Spinal cord (tissue), 10 donors: ENCODE measurements around the gene CANX. TPM values are rescaled to one million over a fixed set of nuclear protein-coding genes. Genes with fewer than 3 reads are reported as not detected.

Experiments
- DNase-seq, 6 donors: peaks; one replicate each; pipeline versions ENCODE4 v3.0.0 to v3.0.0-alpha.2; 2013 to 2015; ENCODE audit warnings: low spot score in 6 of 6, low read depth in 4 of 6
- H3K27ac ChIP-seq: one replicate; pipeline ENCODE4 v1.5.1; 2013; ENCODE audit warnings: low read depth, low read length, control low read depth
- H3K27me3 ChIP-seq: one replicate; pipeline ENCODE4 v1.6.1; 2013; ENCODE audit warnings: low read length; ENCODE audit not compliant: control insufficient read depth, insufficient read depth
- H3K36me3 ChIP-seq: one replicate; pipeline ENCODE4 v1.6.1; 2013; ENCODE audit warnings: low read length; ENCODE audit not compliant: control insufficient read depth, insufficient read depth
- H3K4me1 ChIP-seq: one replicate; pipeline ENCODE4 v1.6.1; 2013; ENCODE audit warnings: low read length; ENCODE audit not compliant: control insufficient read depth, insufficient read depth
- H3K4me3 ChIP-seq: one replicate; pipeline ENCODE4 v1.5.1; 2013; ENCODE audit warnings: low read depth, low read length, control low read depth
- H3K9me3 ChIP-seq: one replicate; pipeline ENCODE4 v1.6.1; 2013; ENCODE audit warnings: low read length; ENCODE audit not compliant: control insufficient read depth, insufficient read depth
- WGBS: methylation state at CpG from one replicate; pipeline ENCODE4 v1.1.5; 2013; ENCODE audit warnings: missing lambda C conversion rate; ENCODE audit not compliant: insufficient coverage; 5-methylcytosine and 5-hydroxymethylcytosine counted together
- polyA plus RNA-seq, 2 donors: library from polyadenylated mRNA; unstranded; fragments of 120-200 nt; gene quantifications; one replicate each; pipeline ENCODE4 v1.2.1, GENCODE V29; 2013; ENCODE audit not compliant: insufficient read length in 2 of 2
- total RNA-seq, 2 donors: library from RNA; depleted of rRNA in 1 of 2; stranded (reverse); fragments of 120-200 nt in 1 of 2; fragments of >200 nt in 1 of 2; gene quantifications; one replicate each; pipeline versions ENCODE4 v1.2.3 to v1.2.4, GENCODE V29; 2013 to 2014
- donor health status: healthy.

Gene CANX
- total and polyA plus RNA-seq, 4 donors, result 380 to 537 (median 472) TPM

GRCh38 chr5:179763215-179763945, 64.6 kb downstream of the CANX start:
- 31% methylated on average over 5 of the region's 10 CpGs for WGBS
- no peak overlapping the region for H3K27ac ChIP-seq
- peaks cover 8% of the 10 kb centered on the region for H3K4me1 ChIP-seq
- H3K9me3 ChIP-seq, result no peaks in the 10 kb centered on the region
- H3K4me3 ChIP-seq, result no peak overlapping the region
- H3K27me3 ChIP-seq, result no peaks in the 10 kb centered on the region
- DNase-seq, result peak; percentile 31 to 86 (median 40)
- H3K36me3 ChIP-seq, result peaks cover 23% of the 10 kb centered on the region

GRCh38 chr5:179764056-179764455, 65.3 kb downstream of the CANX start:
- peaks cover 8% of the 10 kb centered on the region for H3K4me1 ChIP-seq
- no peak overlapping the region for H3K4me3 ChIP-seq
- WGBS, result 67% methylated on average over 8 of the region's 8 CpGs
- peaks cover 25% of the 10 kb centered on the region for H3K36me3 ChIP-seq
- DNase-seq, result peak in 1 of 6 donors; percentile 87
- no peaks in the 10 kb centered on the region for H3K27me3 ChIP-seq
- no peaks in the 10 kb centered on the region for H3K9me3 ChIP-seq
- H3K27ac ChIP-seq, result no peak overlapping the region

GRCh38 chr5:179765400-179765799, 66.6 kb downstream of the CANX start:
- Histone ChIP-seq H3K4me3 (no peak overlapping the region), H3K4me1 (peaks cover 8% of the 10 kb centered on the region), H3K27ac (no peak overlapping the region), H3K27me3 (no peaks in the 10 kb centered on the region), H3K9me3 (no peaks in the 10 kb centered on the region), H3K36me3 (peaks cover 38% of the 10 kb centered on the region)
- DNase-seq, result no peak
- 77% methylated on average over 13 of the region's 13 CpGs for WGBS

- H3K36me3 ChIP-seq, result peaks cover 43% of the 10 kb centered on the region
- H3K9me3 ChIP-seq, result no peaks in the 10 kb centered on the region
- H3K4me3 ChIP-seq, result no peak overlapping the region
- no peak overlapping the region for H3K27ac ChIP-seq
- no peaks in the 10 kb centered on the region for H3K27me3 ChIP-seq
- peaks cover 8% of the 10 kb centered on the region for H3K4me1 ChIP-seq
- DNase-seq, result no peak
- 88% methylated on average over 20 of the region's 20 CpGs for WGBS
Measured at GRCh38 chr5:179766021-179766725, 67.4 kb downstream of the CANX start.

DNA sequence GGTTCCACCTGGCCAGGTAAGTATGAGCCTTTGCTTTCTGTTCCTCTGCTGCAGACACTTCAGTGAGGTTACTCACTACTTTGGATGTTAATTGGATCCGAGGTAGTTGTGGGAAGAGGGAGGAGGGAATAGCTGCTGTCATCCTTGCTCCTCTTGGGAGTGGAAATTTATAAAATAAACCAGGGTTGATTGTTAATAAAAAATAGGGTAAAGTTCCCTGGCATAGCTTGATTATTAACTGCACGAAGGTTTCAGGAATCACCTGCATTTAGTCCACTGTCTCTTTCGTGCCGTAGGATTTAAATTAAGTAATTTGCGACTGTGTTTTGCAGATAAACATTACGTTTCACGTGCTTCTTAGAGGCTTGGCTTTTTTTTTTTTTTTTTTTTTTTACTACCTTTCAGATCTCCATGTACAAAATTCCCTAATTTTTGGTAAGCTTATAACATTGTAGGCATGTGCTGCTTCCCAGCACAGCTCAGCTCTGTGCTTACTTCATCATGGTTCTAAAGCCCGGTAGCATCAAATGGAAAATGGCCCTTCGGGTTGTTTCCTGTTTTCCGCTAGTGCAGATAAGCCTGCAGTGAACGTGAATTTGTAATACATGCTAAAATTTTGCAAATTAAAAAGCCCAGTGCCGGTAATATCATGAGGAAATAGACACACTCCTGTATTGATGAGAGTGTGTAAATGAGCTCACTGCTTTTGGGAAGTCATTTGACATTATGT, 68.1 kb downstream of the CANX start:
- peaks cover 8% of the 10 kb centered on the region for H3K4me1 ChIP-seq
- WGBS, result 72% methylated on average over 6 of the region's 12 CpGs

GRCh38 chr5:179767496-179768100, 68.8 kb downstream of the CANX start:
- no peaks in the 10 kb centered on the region for H3K27me3 ChIP-seq
- peak in 1 of 6 donors; percentile 21 for DNase-seq
- no peak overlapping the region for H3K27ac ChIP-seq
- no peaks in the 10 kb centered on the region for H3K9me3 ChIP-seq
- WGBS, result 100% methylated on average over 4 of the region's 9 CpGs
- H3K4me1 ChIP-seq, result peaks cover 5% of the 10 kb centered on the region
- H3K36me3 ChIP-seq, result peaks cover 57% of the 10 kb centered on the region
- no peak overlapping the region for H3K4me3 ChIP-seq

More for the DNA sequence above, 68.1 kb downstream of the CANX start:
- Histone ChIP-seq H3K9me3 (no peaks in the 10 kb centered on the region), H3K4me3 (no peak overlapping the region), H3K27ac (no peak overlapping the region), H3K36me3 (peaks cover 50% of the 10 kb centered on the region), H3K27me3 (no peaks in the 10 kb centered on the region)
- no peak for DNase-seq

DNA sequence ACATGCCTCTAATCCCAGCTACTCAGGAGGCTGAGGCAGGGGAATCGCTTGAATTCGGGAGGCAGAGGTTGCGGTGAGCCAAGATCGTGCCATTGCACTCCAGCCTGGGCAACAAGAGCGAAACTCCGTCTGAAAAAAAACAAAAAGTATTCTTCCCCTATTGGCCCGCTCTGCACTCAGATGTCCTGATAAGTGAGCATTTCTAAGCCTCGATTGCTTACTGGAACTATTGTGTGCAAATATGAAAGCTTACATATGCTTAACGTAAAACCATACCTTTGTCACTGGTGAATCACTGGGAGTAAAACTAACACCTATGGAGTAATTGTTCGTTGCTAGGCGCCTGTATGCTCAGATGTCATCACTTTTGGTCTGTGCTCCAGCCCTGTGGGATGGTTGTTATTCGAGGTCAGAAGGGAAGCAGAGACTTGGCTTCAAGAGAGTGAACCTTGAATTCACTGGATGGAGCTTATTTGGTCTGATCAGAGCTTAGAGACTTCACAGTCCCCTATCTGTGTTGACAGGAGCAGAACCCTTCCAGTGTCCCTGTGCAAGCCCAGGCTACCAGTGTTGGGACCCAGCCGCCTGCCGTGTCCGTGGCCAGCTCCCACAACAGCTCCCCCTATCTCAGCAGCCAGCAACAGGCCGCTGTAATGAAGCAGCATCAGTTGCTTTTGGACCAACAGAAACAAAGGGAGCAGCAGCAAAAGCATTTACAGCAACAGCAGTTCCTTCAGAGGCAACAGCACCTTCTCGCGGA, 69.7 kb downstream of the CANX start:
- Histone ChIP-seq H3K27ac (no peak overlapping the region), H3K4me1 (peaks cover 3% of the 10 kb centered on the region), H3K27me3 (no peaks in the 10 kb centered on the region), H3K4me3 (no peak overlapping the region), H3K36me3 (peaks cover 67% of the 10 kb centered on the region), H3K9me3 (no peaks in the 10 kb centered on the region)
- no peak for DNase-seq
- WGBS, result 89% methylated on average over 12 of the region's 18 CpGs

- no peak for DNase-seq
- H3K9me3 ChIP-seq, result no peaks in the 10 kb centered on the region
- peaks cover 74% of the 10 kb centered on the region for H3K36me3 ChIP-seq
- 88% methylated on average over 6 of the region's 6 CpGs for WGBS
- H3K27ac ChIP-seq, result no peak overlapping the region
- H3K4me3 ChIP-seq, result no peak overlapping the region
- no peaks in the 10 kb centered on the region for H3K4me1 ChIP-seq
- no peaks in the 10 kb centered on the region for H3K27me3 ChIP-seq
Measured at GRCh38 chr5:179769271-179769670, 70.5 kb downstream of the CANX start.

GRCh38 chr5:179769796-179770195, 71.0 kb downstream of the CANX start:
- Histone ChIP-seq H3K4me1 (no peaks in the 10 kb centered on the region), H3K27ac (no peak overlapping the region), H3K27me3 (no peaks in the 10 kb centered on the region), H3K9me3 (no peaks in the 10 kb centered on the region), H3K36me3 (peaks cover 79% of the 10 kb centered on the region), H3K4me3 (no peak overlapping the region)
- DNase-seq, result no peak
- WGBS, result 100% methylated on average over 4 of the region's 5 CpGs
